ENCODE data around the gene TRPM1. TPM values are rescaled to one million over a fixed set of nuclear protein-coding genes. Genes with fewer than 3 reads are reported as not detected.

Gene TRPM1
- polyA plus RNA-seq, 3 donors: 0.03 to 0.04 TPM; not detected in 1

DNA sequence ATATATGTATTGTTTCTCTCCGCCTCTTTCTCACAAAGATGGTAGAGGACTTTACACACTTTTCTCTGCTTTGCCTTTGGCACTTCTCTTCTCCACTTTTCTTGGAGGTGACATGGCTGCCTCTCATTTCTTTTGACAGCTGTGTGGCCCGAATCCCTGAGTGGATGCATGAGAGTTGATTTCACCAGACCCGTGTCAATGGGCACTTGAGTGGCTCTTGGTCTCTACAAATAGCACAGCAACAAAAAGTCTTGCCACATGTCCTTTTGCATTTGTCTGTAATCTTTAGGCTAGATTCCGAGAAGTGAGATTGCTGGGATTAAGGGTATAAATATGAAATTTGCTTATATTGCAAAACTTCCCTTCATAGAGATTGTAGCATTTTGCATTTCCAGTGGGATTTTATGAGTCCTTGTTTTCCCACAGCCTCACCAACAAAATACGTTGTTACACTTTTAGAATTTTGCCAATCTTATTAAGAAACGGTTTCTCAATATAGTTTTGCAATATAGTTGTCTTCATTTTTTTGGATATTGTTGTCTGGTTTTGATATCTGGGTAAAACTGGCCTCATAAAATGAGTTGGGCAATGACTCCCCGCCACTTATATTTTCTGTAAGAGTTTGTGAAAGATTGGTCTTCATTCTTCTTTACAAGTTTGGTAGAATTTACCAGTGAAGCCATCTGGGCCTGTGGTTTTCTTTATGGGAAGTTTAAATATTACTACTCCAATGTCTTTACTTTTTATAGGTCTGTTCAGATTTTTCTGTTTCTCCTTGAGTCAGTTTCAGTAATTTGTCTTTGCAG is 5.2 kb upstream of the TRPM1 start:
- Histone ChIP-seq H2AFZ (ENCODE audit: insufficient read depth, low read depth, low read length, poor library complexity, severe bottlenecking) (peak overlapping the region; percentile 65), H3K4me1 (ENCODE audit: control insufficient read depth in 1 of 2, insufficient read depth in 2 of 2, low read length in 2 of 2) (peaks cover 12 to 15% of the 10 kb centered on the region in 2 donors), H3K27me3 (ENCODE audit: control insufficient read depth in 2 of 2, insufficient read depth in 2 of 2, low read length in 2 of 2) (no peaks in the 10 kb centered on the region), H3K27ac (ENCODE audit: low read depth in 1 of 2, low read length in 2 of 2) (no peak overlapping the region), H3K4me2 (replicated peaks; ENCODE audit: extremely low read depth, low read length, poor library complexity, severe bottlenecking) (peak overlapping the region; percentile 27), H3K9me3 (replicated peaks in 1 of 2; ENCODE audit: control insufficient read depth in 1 of 2, insufficient read depth in 1 of 2, low read length in 2 of 2) (no peaks in the 10 kb centered on the region), H3K9ac (ENCODE audit: insufficient read depth, low read length, poor library complexity, severe bottlenecking) (no peak overlapping the region), H3K79me2 (ENCODE audit: insufficient read depth, low read length) (no peaks in the 10 kb centered on the region), H4K20me1 (ENCODE audit: insufficient read depth, low read length) (no peaks in the 10 kb centered on the region), H3K36me3 (replicated peaks in 1 of 2; ENCODE audit: control insufficient read depth in 1 of 2, insufficient read depth in 2 of 2, low read length in 2 of 2) (no peaks in the 10 kb centered on the region), H3K4me3 (replicated peaks in 1 of 3; ENCODE audit: low read depth in 2 of 3, low read length in 3 of 3) (no peak overlapping the region)
- Mint-ChIP-seq H3K27ac (peak overlapping the region in 4 of 7 donors; percentile 51 to 82 (median 54)), H3K9me3 (peaks cover 0 to 3% (median 0%) of the 10 kb centered on the region in 7 donors), H3K4me3 (peak overlapping the region in 1 of 2 donors; percentile 60), H3K4me1 (peaks cover 33% of the 10 kb centered on the region), H3K36me3 (no peaks in the 10 kb centered on the region), H3K27me3 (ENCODE audit: low read depth in 3 of 3) (peaks cover 0 to 2% (median 1%) of the 10 kb centered on the region in 3 donors)
- DNase-seq: no peak
- TF ChIP-seq, protein P1, sequence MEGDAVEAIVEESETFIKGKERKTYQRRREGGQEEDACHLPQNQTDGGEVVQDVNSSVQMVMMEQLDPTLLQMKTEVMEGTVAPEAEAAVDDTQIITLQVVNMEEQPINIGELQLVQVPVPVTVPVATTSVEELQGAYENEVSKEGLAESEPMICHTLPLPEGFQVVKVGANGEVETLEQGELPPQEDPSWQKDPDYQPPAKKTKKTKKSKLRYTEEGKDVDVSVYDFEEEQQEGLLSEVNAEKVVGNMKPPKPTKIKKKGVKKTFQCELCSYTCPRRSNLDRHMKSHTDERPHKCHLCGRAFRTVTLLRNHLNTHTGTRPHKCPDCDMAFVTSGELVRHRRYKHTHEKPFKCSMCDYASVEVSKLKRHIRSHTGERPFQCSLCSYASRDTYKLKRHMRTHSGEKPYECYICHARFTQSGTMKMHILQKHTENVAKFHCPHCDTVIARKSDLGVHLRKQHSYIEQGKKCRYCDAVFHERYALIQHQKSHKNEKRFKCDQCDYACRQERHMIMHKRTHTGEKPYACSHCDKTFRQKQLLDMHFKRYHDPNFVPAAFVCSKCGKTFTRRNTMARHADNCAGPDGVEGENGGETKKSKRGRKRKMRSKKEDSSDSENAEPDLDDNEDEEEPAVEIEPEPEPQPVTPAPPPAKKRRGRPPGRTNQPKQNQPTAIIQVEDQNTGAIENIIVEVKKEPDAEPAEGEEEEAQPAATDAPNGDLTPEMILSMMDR (IDR thresholded peaks at IDR 0.05): no peak
- intact Hi-C loops (cut with micrococcal nuclease): no loop called here
- no CpG with 5 or more reads among the region's 7 CpGs for WGBS (ENCODE audit: insufficient coverage)

DNA sequence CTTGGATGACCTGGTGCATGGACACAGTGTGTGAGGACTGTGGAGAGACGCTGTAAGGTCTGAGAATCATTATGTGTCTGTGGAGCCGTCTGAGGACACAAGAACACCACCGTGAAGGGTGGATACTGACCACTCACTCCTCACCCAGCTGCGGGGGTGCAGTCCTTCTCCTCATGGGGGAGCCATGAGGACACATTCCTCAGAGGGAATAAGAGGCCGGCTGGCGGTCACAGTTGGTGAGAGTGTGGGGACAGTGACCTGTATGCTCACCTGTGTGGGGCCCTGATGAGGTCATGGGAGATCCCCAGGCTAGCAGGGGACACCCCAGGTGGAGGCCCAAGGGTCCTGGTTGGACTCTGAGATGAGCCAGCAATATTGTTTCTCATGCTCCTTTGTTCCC is 2.5 kb upstream of the TRPM1 start:
- TF ChIP-seq, protein P1 (IDR thresholded peaks at IDR 0.05): no peak
- WGBS (ENCODE audit: insufficient coverage): 90% methylated on average over 2 of the region's 6 CpGs
- Mint-ChIP-seq H3K27ac (no peak overlapping the region), H3K36me3 (no peaks in the 10 kb centered on the region), H3K4me1 (peaks cover 48% of the 10 kb centered on the region), H3K27me3 (ENCODE audit: low read depth in 3 of 3) (peaks cover 0 to 1% (median 1%) of the 10 kb centered on the region in 3 donors), H3K9me3 (peaks cover 0 to 3% (median 0%) of the 10 kb centered on the region in 7 donors), H3K4me3 (no peak overlapping the region)
- Histone ChIP-seq H3K27me3 (ENCODE audit: control insufficient read depth in 2 of 2, insufficient read depth in 2 of 2, low read length in 2 of 2) (no peaks in the 10 kb centered on the region), H3K4me1 (ENCODE audit: control insufficient read depth in 1 of 2, insufficient read depth in 2 of 2, low read length in 2 of 2) (peaks cover 21 to 26% of the 10 kb centered on the region in 2 donors), H2AFZ (ENCODE audit: insufficient read depth, low read depth, low read length, poor library complexity, severe bottlenecking) (no peak overlapping the region), H3K4me3 (replicated peaks in 1 of 3; ENCODE audit: low read depth in 2 of 3, low read length in 3 of 3) (no peak overlapping the region), H3K9ac (ENCODE audit: insufficient read depth, low read length, poor library complexity, severe bottlenecking) (no peak overlapping the region), H3K27ac (ENCODE audit: low read depth in 1 of 2, low read length in 2 of 2) (no peak overlapping the region), H3K36me3 (replicated peaks in 1 of 2; ENCODE audit: control insufficient read depth in 1 of 2, insufficient read depth in 2 of 2, low read length in 2 of 2) (no peaks in the 10 kb centered on the region), H4K20me1 (ENCODE audit: insufficient read depth, low read length) (no peaks in the 10 kb centered on the region), H3K79me2 (ENCODE audit: insufficient read depth, low read length) (no peaks in the 10 kb centered on the region), H3K4me2 (replicated peaks; ENCODE audit: extremely low read depth, low read length, poor library complexity, severe bottlenecking) (no peak overlapping the region), H3K9me3 (replicated peaks in 1 of 2; ENCODE audit: control insufficient read depth in 1 of 2, insufficient read depth in 1 of 2, low read length in 2 of 2) (no peaks in the 10 kb centered on the region)
- DNase-seq: no peak
- intact Hi-C loops (cut with micrococcal nuclease): no loop called here
